Measurements from ENCODE around the gene METTL6. TPM values are rescaled to one million over a fixed set of nuclear protein-coding genes. Genes with fewer than 3 reads are reported as not detected.

The METTL6 gene
- total and polyA plus RNA-seq, 10 of the 15 experiments (the other 5 are each of a cell fraction or from before 2014, with no cell fraction given) = 13.8 to 29.6 (median 20.8) TPM

- TF ChIP-seq NR2C2 (IDR thresholded peaks at IDR 0.05; ENCODE audit: borderline replicate concordance, control insufficient read depth, insufficient read length, low read depth) (peak; percentile 95), RBBP5 (conservative IDR thresholded peaks at IDR 0.05) (no peak), ZNF384 (IDR thresholded peaks at IDR 0.05; ENCODE audit: borderline replicate concordance, low read depth, low read length) (no peak), POLR2AphosphoS5 (IDR thresholded peaks at IDR 0.05; ENCODE audit: low read length) (no peak), ZNF207 (IDR thresholded peaks at IDR 0.05; ENCODE audit: borderline replicate concordance) (peak; percentile 90), GABPA (IDR thresholded peaks at IDR 0.05; ENCODE audit: low read depth) (peak; percentile 96), ZBTB11 (CRISPR knock-in tag; IDR thresholded peaks at IDR 0.05) (no peak), FOXM1 (IDR thresholded peaks at IDR 0.05; ENCODE audit: low read depth, low read length) (peak; percentile 70), TCF12 (IDR thresholded peaks at IDR 0.05; ENCODE audit: low read depth, low read length) (no peak), SUZ12 (IDR thresholded peaks at IDR 0.05; ENCODE audit: unreplicated experiment) (no peak), GATAD2B (conservative IDR thresholded peaks at IDR 0.05; ENCODE audit: low read depth) (0 out of 2 replicates have a peak, but pooled peaks have one; percentile 36), BMI1 (IDR thresholded peaks at IDR 0.05; ENCODE audit: borderline replicate concordance) (peak; percentile 100), EZH2 (IDR thresholded peaks at IDR 0.05; ENCODE audit: borderline replicate concordance, control insufficient read depth, low read depth, low read length) (no peak), EGR1 (IDR thresholded peaks at IDR 0.05; ENCODE audit: borderline replicate concordance in 1 of 2, low read depth in 2 of 2, low read length in 2 of 2) (peak in 1 of 2 experiments; percentile 59; a peak in 1 of 3 replicates)
- TF ChIP-seq, protein P1, sequence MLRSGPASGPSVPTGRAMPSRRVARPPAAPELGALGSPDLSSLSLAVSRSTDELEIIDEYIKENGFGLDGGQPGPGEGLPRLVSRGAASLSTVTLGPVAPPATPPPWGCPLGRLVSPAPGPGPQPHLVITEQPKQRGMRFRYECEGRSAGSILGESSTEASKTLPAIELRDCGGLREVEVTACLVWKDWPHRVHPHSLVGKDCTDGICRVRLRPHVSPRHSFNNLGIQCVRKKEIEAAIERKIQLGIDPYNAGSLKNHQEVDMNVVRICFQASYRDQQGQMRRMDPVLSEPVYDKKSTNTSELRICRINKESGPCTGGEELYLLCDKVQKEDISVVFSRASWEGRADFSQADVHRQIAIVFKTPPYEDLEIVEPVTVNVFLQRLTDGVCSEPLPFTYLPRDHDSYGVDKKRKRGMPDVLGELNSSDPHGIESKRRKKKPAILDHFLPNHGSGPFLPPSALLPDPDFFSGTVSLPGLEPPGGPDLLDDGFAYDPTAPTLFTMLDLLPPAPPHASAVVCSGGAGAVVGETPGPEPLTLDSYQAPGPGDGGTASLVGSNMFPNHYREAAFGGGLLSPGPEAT (IDR thresholded peaks at IDR 0.05; ENCODE audit: low read depth) = no peak
- TF ChIP-seq, protein P2, sequence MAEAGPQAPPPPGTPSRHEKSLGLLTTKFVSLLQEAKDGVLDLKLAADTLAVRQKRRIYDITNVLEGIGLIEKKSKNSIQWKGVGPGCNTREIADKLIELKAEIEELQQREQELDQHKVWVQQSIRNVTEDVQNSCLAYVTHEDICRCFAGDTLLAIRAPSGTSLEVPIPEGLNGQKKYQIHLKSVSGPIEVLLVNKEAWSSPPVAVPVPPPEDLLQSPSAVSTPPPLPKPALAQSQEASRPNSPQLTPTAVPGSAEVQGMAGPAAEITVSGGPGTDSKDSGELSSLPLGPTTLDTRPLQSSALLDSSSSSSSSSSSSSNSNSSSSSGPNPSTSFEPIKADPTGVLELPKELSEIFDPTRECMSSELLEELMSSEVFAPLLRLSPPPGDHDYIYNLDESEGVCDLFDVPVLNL (IDR thresholded peaks at IDR 0.05; ENCODE audit: low read depth, low read length) = 0 out of 2 replicates have a peak, but pooled peaks have one; percentile 29
- TF ChIP-seq, protein P3, sequence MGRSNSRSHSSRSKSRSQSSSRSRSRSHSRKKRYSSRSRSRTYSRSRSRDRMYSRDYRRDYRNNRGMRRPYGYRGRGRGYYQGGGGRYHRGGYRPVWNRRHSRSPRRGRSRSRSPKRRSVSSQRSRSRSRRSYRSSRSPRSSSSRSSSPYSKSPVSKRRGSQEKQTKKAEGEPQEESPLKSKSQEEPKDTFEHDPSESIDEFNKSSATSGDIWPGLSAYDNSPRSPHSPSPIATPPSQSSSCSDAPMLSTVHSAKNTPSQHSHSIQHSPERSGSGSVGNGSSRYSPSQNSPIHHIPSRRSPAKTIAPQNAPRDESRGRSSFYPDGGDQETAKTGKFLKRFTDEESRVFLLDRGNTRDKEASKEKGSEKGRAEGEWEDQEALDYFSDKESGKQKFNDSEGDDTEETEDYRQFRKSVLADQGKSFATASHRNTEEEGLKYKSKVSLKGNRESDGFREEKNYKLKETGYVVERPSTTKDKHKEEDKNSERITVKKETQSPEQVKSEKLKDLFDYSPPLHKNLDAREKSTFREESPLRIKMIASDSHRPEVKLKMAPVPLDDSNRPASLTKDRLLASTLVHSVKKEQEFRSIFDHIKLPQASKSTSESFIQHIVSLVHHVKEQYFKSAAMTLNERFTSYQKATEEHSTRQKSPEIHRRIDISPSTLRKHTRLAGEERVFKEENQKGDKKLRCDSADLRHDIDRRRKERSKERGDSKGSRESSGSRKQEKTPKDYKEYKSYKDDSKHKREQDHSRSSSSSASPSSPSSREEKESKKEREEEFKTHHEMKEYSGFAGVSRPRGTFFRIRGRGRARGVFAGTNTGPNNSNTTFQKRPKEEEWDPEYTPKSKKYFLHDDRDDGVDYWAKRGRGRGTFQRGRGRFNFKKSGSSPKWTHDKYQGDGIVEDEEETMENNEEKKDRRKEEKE (IDR thresholded peaks at IDR 0.05) = no peak
Measured at GRCh38 chr3:15377961-15378791, 49.2 kb downstream of the METTL6 start (continued).
